Sigmoid colon (tissue), 7 donors: ENCODE results near the gene ZNF630. TPM values are rescaled to one million over a fixed set of nuclear protein-coding genes. Genes with fewer than 3 reads are reported as not detected.
"Not testable (repeated sequence)": the region's sequence is repeated elsewhere in the genome, so short reads cannot be mapped to it uniquely, and the experiment has no call there.

Source experiments
- DNase-seq: peaks from one replicate; pipeline ENCODE4 v3.0.0-alpha.2; 2019
- H3K27ac ChIP-seq, 4 donors: fragments of 200-600 bp; sonication (generic); one replicate each; pipeline ENCODE4 v1.5.1; 2016 to 2019; ENCODE audit warnings: mild to moderate bottlenecking in 1 of 4
- H3K27me3 ChIP-seq, 3 donors: fragments of 200-600 bp; sonication (generic); one replicate each; pipeline ENCODE4 v1.5.1; 2019; ENCODE audit warnings: mild to moderate bottlenecking in 1 of 3
- H3K36me3 ChIP-seq, 4 donors: fragments of 200-600 bp; sonication (generic); one replicate each; pipeline ENCODE4 v1.5.1; 2016 to 2019
- H3K4me1 ChIP-seq, 4 donors: fragments of 200-600 bp; sonication (generic); one replicate each; pipeline ENCODE4 v1.5.1; 2017 to 2019
- H3K4me3 ChIP-seq, 4 donors: fragments of 200-600 bp; sonication (generic); one replicate each; pipeline ENCODE4 v1.5.1; 2017 to 2019; ENCODE audit warnings: mild to moderate bottlenecking in 2 of 4, moderate library complexity in 1 of 4
- H3K9me3 ChIP-seq, 4 donors: fragments of 200-600 bp in 3 of 4; sonication (generic) in 3 of 4; one replicate each; pipeline versions ENCODE4 v1.5.1 to v1.6.1; 2013 to 2019
- CTCF ChIP-seq, 4 experiments: fragments of 450-650 bp in 3 of 4; fragments of 200-600 bp in 1 of 4; IDR thresholded peaks; one replicate each; pipeline ENCODE4 v1.5.1; 2016 to 2019; ENCODE audit warnings: antibody characterized with exemption in 4 of 4, mild to moderate bottlenecking in 3 of 4, moderate library complexity in 2 of 4
- EP300 ChIP-seq, 4 donors: sonication (generic); formaldehyde crosslinking; IDR thresholded peaks; one replicate each; pipeline ENCODE4 v1.6.1; 2017; ENCODE audit warnings: antibody characterized with exemption in 4 of 4
- POLR2A ChIP-seq, 2 donors: fragments of 450-650 bp; IDR thresholded peaks; one replicate each; pipeline ENCODE4 v1.6.1; 2016; ENCODE audit warnings: antibody characterized with exemption in 2 of 2, mild to moderate bottlenecking in 2 of 2, moderate library complexity in 2 of 2
- POLR2AphosphoS5 ChIP-seq, 4 donors: sonication (generic); formaldehyde crosslinking; IDR thresholded peaks; one replicate each; pipeline ENCODE4 v1.6.1; 2017; ENCODE audit warnings: antibody characterized with exemption in 4 of 4
- WGBS, 2 donors: extraction: QIAGEN DNeasy Blood & Tissue Kit; methylation state at CpG; one replicate each; pipeline ENCODE4 v1.1.7; 2013; 5-methylcytosine and 5-hydroxymethylcytosine counted together
- intact Hi-C: fragments of 100-400 bp; cut with DNase I; formaldehyde crosslinking; loops from one replicate; pipeline ENCODE4 v1.15.1; 2023
- polyA plus RNA-seq, 3 donors: library from polyadenylated mRNA; stranded (reverse); fragments of 200-250 nt; gene quantifications; one replicate each; pipeline ENCODE4 v1.2.3, GENCODE V29; 2013
- total RNA-seq, 4 donors: library from RNA; depleted of rRNA; stranded (reverse); fragments of >200 nt; gene quantifications; one replicate each; pipeline ENCODE4 v1.1.0, GENCODE V29; 2016
- donor health status: healthy with polysubstance abuse.
- donor health status: Bipolar disorder and iron deficiency.
- donor health status: healthy.

ZNF630 gene
- total and polyA plus RNA-seq, 7 donors = 1.4 to 7.5 (median 4.3) TPM

GRCh38 chrX:48022100-48022499, 49.3 kb downstream of the ZNF630 start:
- intact Hi-C loops = loop anchor here (5.0 to 10.0 kb wide), 3 partner anchors 185 to 477 kb away; partner anchors contain the start of genes ELK1, UXT and ZNF81

GRCh38 chrX:48021026-48021900, 50.2 kb downstream of the ZNF630 start:
- intact Hi-C loops = loop anchor here (5.0 to 10.0 kb wide), 3 partner anchors 184 to 476 kb away; partner anchors contain the start of genes ELK1, UXT and ZNF81
- Histone ChIP-seq H3K4me3 (peak overlapping the region; percentile 42 to 57 (median 51)), H3K36me3 (no peaks in the 10 kb centered on the region), H3K27me3 (no peaks in the 10 kb centered on the region), H3K4me1 (no peaks in the 10 kb centered on the region), H3K9me3 (no peaks in the 10 kb centered on the region), H3K27ac (peak overlapping the region; percentile 78 to 88 (median 83))
- 1% methylated on average over 30 of the region's 30 CpGs for WGBS, 2 donors
- TF ChIP-seq EP300 (IDR thresholded peaks at IDR 0.05) (no peak), CTCF (IDR thresholded peaks at IDR 0.05) (no peak), POLR2AphosphoS5 (IDR thresholded peaks at IDR 0.05) (peak in 1 of 4 donors; percentile 19)
- peak; percentile 78 for DNase-seq

More at GRCh38 chrX:48022100-48022499, 49.3 kb downstream of the ZNF630 start:
- Histone ChIP-seq H3K36me3 (no peaks in the 10 kb centered on the region), H3K4me1 (no peaks in the 10 kb centered on the region), H3K27ac (peak overlapping the region in 2 of 4 donors; percentile 81 to 85), H3K9me3 (no peaks in the 10 kb centered on the region), H3K4me3 (peak overlapping the region in 1 of 4 donors; percentile 57), H3K27me3 (no peaks in the 10 kb centered on the region)
- 63 to 80% methylated on average over 3 of the region's 3 CpGs for WGBS, 2 donors
- TF ChIP-seq POLR2AphosphoS5 (IDR thresholded peaks at IDR 0.05) = no peak
- TF ChIP-seq EP300 (IDR thresholded peaks at IDR 0.05) = no peak
- no peak for TF ChIP-seq POLR2A (IDR thresholded peaks at IDR 0.05)
- TF ChIP-seq CTCF (IDR thresholded peaks at IDR 0.05) = no peak
- no peak for DNase-seq

DNA sequence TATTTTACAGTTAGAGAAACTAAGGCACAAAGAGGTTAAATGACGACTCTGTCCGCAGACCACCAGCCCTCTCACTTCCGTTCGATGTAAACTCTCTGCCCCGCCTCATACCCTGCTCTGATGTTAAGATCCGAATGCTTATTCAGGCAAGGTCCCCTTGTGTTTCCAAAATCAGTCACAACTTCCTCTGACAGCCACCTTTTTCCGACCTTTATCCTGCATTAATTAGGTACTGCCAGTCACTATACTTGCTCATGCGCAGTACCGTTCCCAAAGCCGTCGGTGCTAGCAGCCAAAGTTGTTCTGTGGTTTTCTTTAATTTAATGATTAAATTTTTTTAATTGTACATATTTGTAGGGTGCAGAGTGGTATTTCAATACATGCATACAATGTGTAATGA, 51.0 kb downstream of the ZNF630 start:
- Histone ChIP-seq H3K27ac (peak overlapping the region in 2 of 4 donors; percentile 78 to 85), H3K4me3 (peak overlapping the region in 3 of 4 donors; percentile 51 to 57 (median 51))
- not testable (repeated sequence) for H3K9me3 ChIP-seq, H3K36me3 ChIP-seq, H3K27me3 ChIP-seq, DNase-seq, H3K4me1 ChIP-seq
- intact Hi-C loops = loop anchor here (5.0 to 10.0 kb wide), 3 partner anchors 183 to 476 kb away; partner anchors contain the start of genes ELK1, UXT and ZNF81
- WGBS, 2 donors = 39 to 80% methylated on average over 11 of the region's 11 CpGs

- H3K27ac ChIP-seq, DNase-seq, H3K9me3 ChIP-seq, H3K4me3 ChIP-seq, H3K36me3 ChIP-seq, H3K4me1 ChIP-seq, H3K27me3 ChIP-seq: not testable (repeated sequence)
- no CpG with 5 or more reads among the region's 1 CpG for WGBS, 2 donors
- intact Hi-C loops = loop anchor here (5.0 to 10.0 kb wide), 3 partner anchors 183 to 475 kb away; partner anchors contain the start of genes ELK1, UXT and ZNF81
Measured at GRCh38 chrX:48019892-48020291, 51.5 kb downstream of the ZNF630 start.

GRCh38 chrX:48016583-48017310, 54.7 kb downstream of the ZNF630 start:
- intact Hi-C loops, H3K4me1 ChIP-seq, H3K36me3 ChIP-seq, H3K9me3 ChIP-seq, H3K4me3 ChIP-seq, H3K27me3 ChIP-seq, H3K27ac ChIP-seq, DNase-seq: not testable (repeated sequence)
- 96 to 97% methylated on average over 37 to 38 of the region's 46 CpGs for WGBS, 2 donors

GRCh38 chrX:48009445-48009960, 61.9 kb downstream of the ZNF630 start:
- H3K36me3 ChIP-seq, H3K27ac ChIP-seq, H3K9me3 ChIP-seq, intact Hi-C loops, H3K4me3 ChIP-seq, H3K27me3 ChIP-seq, H3K4me1 ChIP-seq, DNase-seq: not testable (repeated sequence)
- WGBS, 2 donors = no CpG with 5 or more reads among the region's 2 CpGs

Other genes with a start within 250 kb of the ZNF630 start
- gene ZNF81, start 234.7 kb downstream of the ZNF630 start, total RNA-seq = 10 to 100 TPM in 2 of 4 donors, 1 to 10 TPM in 2; 4.4 to 16.0 (median 8.1) TPM
- gene ZNF81, start 234.7 kb downstream of the ZNF630 start, polyA plus RNA-seq = 1 to 10 TPM in 1 of 3 donors, under 1 TPM in 2; 0.60 to 3.0 (median 0.69) TPM
- 1 to 10 TPM; 3.9 to 6.4 (median 4.2) TPM for gene ZNF182, start 67.7 kb downstream of the ZNF630 start, total RNA-seq
- gene ZNF182, start 67.7 kb downstream of the ZNF630 start, polyA plus RNA-seq = 1 to 10 TPM in 1 of 3 donors, under 1 TPM in 2; 0.60 to 3.7 (median 0.92) TPM
- not detected for gene SPACA5, start 64.7 kb downstream of the ZNF630 start, total RNA-seq
- not detected for gene SPACA5, start 64.7 kb downstream of the ZNF630 start, polyA plus RNA-seq
- not detected for gene SPACA5B, start 59.0 kb upstream of the ZNF630 start, total RNA-seq
- gene SPACA5B, start 59.0 kb upstream of the ZNF630 start, polyA plus RNA-seq = not detected
- gene SSX5, start 125.2 kb upstream of the ZNF630 start, total RNA-seq = not detected
- not detected for gene SSX5, start 125.2 kb upstream of the ZNF630 start, polyA plus RNA-seq
- not detected for gene SSX1, start 183.8 kb upstream of the ZNF630 start, total RNA-seq
- not detected for gene SSX1, start 183.8 kb upstream of the ZNF630 start, polyA plus RNA-seq